Measurements from ENCODE around the gene SPARCL1. TPM values are rescaled to one million over a fixed set of nuclear protein-coding genes. Genes with fewer than 3 reads are reported as not detected.

Gene SPARCL1
- polyA plus RNA-seq, 1 of the 3 experiments (the other 2 are of a cell fraction): not detected

DNA sequence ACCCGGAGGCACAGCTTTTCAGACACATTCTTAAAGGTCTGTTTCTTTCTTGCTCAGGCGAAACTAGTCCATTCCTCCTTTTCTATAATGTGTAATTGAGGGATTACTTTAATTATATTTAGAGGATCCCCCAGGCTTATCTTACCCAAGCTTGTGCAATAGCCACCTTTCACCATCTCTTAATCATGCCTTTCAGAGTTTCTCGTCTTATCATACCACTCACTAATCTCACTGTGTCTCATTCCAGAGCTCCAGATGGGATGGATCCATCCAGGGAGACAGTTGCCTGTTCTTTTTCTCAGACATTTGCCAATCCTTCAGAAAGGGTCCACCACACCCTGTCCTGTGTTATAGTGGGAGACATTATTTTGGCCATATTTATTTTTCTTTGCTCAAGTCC is 12.5 kb downstream of the SPARCL1 start (continued):
- TF ChIP-seq MXI1 (IDR thresholded peaks at IDR 0.05; ENCODE audit: low read depth, low read length) (no peak), ELF1 (IDR thresholded peaks at IDR 0.05) (no peak), TAF1 (IDR thresholded peaks at IDR 0.05; ENCODE audit: borderline replicate concordance, low read depth, low read length) (no peak), TCF12 (IDR thresholded peaks at IDR 0.05) (no peak), JUND (IDR thresholded peaks at IDR 0.05) (no peak), NFIC (IDR thresholded peaks at IDR 0.05; ENCODE audit: borderline replicate concordance) (no peak), RXRA (IDR thresholded peaks at IDR 0.05; ENCODE audit: borderline replicate concordance, low read depth) (no peak), TEAD4 (IDR thresholded peaks at IDR 0.05; ENCODE audit: borderline replicate concordance, insufficient read depth) (no peak), EP300 (IDR thresholded peaks at IDR 0.05; ENCODE audit: borderline replicate concordance in 1 of 2, low read depth in 1 of 2, low read length in 1 of 2) (no peak)
- TF ChIP-seq, protein P1, sequence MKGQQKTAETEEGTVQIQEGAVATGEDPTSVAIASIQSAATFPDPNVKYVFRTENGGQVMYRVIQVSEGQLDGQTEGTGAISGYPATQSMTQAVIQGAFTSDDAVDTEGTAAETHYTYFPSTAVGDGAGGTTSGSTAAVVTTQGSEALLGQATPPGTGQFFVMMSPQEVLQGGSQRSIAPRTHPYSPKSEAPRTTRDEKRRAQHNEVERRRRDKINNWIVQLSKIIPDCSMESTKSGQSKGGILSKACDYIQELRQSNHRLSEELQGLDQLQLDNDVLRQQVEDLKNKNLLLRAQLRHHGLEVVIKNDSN (IDR thresholded peaks at IDR 0.05; ENCODE audit: borderline replicate concordance, low read depth): no peak
- TF ChIP-seq, protein P2, sequence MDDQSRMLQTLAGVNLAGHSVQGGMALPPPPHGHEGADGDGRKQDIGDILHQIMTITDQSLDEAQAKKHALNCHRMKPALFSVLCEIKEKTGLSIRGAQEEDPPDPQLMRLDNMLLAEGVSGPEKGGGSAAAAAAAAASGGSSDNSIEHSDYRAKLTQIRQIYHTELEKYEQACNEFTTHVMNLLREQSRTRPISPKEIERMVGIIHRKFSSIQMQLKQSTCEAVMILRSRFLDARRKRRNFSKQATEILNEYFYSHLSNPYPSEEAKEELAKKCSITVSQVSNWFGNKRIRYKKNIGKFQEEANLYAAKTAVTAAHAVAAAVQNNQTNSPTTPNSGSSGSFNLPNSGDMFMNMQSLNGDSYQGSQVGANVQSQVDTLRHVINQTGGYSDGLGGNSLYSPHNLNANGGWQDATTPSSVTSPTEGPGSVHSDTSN (IDR thresholded peaks at IDR 0.05): no peak
- TF ChIP-seq, protein P3, sequence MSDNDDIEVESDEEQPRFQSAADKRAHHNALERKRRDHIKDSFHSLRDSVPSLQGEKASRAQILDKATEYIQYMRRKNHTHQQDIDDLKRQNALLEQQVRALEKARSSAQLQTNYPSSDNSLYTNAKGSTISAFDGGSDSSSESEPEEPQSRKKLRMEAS (IDR thresholded peaks at IDR 0.05; ENCODE audit: low read depth): no peak

DNA sequence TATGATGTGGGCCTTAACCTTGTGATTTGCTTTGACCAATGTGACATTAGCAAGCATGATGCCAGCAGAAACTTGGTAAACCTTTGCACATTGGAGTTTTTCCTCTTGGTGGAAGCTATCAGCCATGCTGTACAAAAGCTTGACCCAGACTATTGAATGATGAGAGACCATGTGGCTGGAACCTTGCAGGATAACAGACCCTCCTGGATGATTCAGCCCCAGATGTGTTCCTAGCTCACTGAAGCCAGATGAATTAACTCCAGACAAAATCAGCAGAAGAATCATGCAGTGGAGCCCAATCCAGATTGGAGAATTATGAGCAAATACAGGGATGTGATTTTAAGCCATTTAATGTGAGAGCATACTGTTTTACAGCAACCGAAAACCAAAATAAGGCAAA is 16.8 kb downstream of the SPARCL1 start:
- peaks cover 4% of the 10 kb centered on the region for H3F3A ChIP-seq (replicated peaks; ENCODE audit: insufficient read depth)
- H3K79me2 ChIP-seq (ENCODE audit: insufficient read depth): no peaks in the 10 kb centered on the region
- 67% methylated on average over 1 of the region's 1 CpG for WGBS (ENCODE audit: low lambda C conversion rate)

More for the DNA sequence above, 16.8 kb downstream of the SPARCL1 start:
- Histone ChIP-seq H3K9me2 (no peaks in the 10 kb centered on the region), H3K27ac (ENCODE audit: low read depth in 2 of 2, low read length in 1 of 2) (no peak overlapping the region), H2AFZ (ENCODE audit: low read depth) (no peak overlapping the region), H3K4me2 (no peak overlapping the region), H3K9me3 (no peaks in the 10 kb centered on the region), H3K9ac (no peak overlapping the region), H3K27me3 (ENCODE audit: insufficient read depth) (no peaks in the 10 kb centered on the region), H3K4me3 (ENCODE audit: low read depth in 2 of 2, low read length in 1 of 2) (no peak overlapping the region), H3K4me1 (ENCODE audit: control insufficient read depth in 1 of 2, insufficient read depth in 2 of 2, low read depth in 1 of 2, low read length in 1 of 2) (peaks cover 0 to 6% of the 10 kb centered on the region in 2 experiments; a peak in 3 of 4 replicates), H4K20me1 (ENCODE audit: insufficient read depth) (no peaks in the 10 kb centered on the region), H3K36me3 (replicated peaks in 1 of 2; ENCODE audit: control insufficient read depth in 1 of 2, insufficient read depth in 2 of 2, low read length in 1 of 2) (no peaks in the 10 kb centered on the region)
- POLR2A ChIA-PET: no interaction called here
- TF ChIP-seq GATA2 (CRISPR knock-in tag; IDR thresholded peaks at IDR 0.05) (no peak), RXRA (IDR thresholded peaks at IDR 0.05; ENCODE audit: borderline replicate concordance, low read depth) (no peak), FOSL2 (IDR thresholded peaks at IDR 0.05; ENCODE audit: borderline replicate concordance, low read depth) (no peak), GABPA (IDR thresholded peaks at IDR 0.05; ENCODE audit: low read depth) (no peak)
- TF ChIP-seq, protein P3 (IDR thresholded peaks at IDR 0.05; ENCODE audit: low read depth): no peak
- TF ChIP-seq, protein P4, sequence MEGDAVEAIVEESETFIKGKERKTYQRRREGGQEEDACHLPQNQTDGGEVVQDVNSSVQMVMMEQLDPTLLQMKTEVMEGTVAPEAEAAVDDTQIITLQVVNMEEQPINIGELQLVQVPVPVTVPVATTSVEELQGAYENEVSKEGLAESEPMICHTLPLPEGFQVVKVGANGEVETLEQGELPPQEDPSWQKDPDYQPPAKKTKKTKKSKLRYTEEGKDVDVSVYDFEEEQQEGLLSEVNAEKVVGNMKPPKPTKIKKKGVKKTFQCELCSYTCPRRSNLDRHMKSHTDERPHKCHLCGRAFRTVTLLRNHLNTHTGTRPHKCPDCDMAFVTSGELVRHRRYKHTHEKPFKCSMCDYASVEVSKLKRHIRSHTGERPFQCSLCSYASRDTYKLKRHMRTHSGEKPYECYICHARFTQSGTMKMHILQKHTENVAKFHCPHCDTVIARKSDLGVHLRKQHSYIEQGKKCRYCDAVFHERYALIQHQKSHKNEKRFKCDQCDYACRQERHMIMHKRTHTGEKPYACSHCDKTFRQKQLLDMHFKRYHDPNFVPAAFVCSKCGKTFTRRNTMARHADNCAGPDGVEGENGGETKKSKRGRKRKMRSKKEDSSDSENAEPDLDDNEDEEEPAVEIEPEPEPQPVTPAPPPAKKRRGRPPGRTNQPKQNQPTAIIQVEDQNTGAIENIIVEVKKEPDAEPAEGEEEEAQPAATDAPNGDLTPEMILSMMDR (IDR thresholded peaks at IDR 0.05): no peak
- CTCF ChIA-PET: no interaction called here
- no peak for DNase-seq
